NT2/D1 (cell line): Measurements from ENCODE around the gene MAD1L1.
A peak's percentile ranks its signal among the peaks of the same experiment; 100 is the strongest.

Source experiments
- DNase-seq: peaks from one replicate; pipeline ENCODE4 v3.0.0-alpha.2; 2011; ENCODE audit warnings: low read depth, low spot score
- H3K27me3 ChIP-seq: 2 replicates; pipeline ENCODE4 v1.6.0; 2011; ENCODE audit warnings: mild to moderate bottlenecking; ENCODE audit not compliant: insufficient read length, insufficient read depth
- H3K36me3 ChIP-seq: 2 replicates; pipeline ENCODE4 v1.6.1; 2011; ENCODE audit warnings: mild to moderate bottlenecking, low read length, mixed read lengths; ENCODE audit not compliant: insufficient read depth, insufficient read length
- H3K4me1 ChIP-seq: 2 replicates; pipeline ENCODE4 v1.5.1; 2011; ENCODE audit not compliant: insufficient read depth, insufficient read length
- H3K4me3 ChIP-seq: 2 replicates; pipeline ENCODE4 v1.5.1; 2011; ENCODE audit warnings: low read depth; ENCODE audit not compliant: insufficient read length
- H3K9ac ChIP-seq: 2 replicates; pipeline ENCODE4 v1.6.0; 2011; ENCODE audit warnings: low read depth; ENCODE audit not compliant: insufficient read length
- H3K9me3 ChIP-seq: 2 replicates; pipeline ENCODE4 v1.5.1; 2011; ENCODE audit warnings: mild to moderate bottlenecking, low read length; ENCODE audit not compliant: insufficient read depth
- SUZ12 ChIP-seq: IDR thresholded peaks from 2 replicates; pipeline ENCODE4 v1.6.1; 2011; ENCODE audit not compliant: insufficient read length, insufficient read depth; ENCODE audit errors: extremely low read depth
- YY1 ChIP-seq: IDR thresholded peaks from 2 replicates; pipeline ENCODE4 v1.6.1; 2011; ENCODE audit not compliant: insufficient read length, insufficient read depth
- ZNF274 ChIP-seq: IDR thresholded peaks from 2 replicates; pipeline ENCODE4 v1.6.1; 2011; ENCODE audit warnings: mild to moderate bottlenecking, low read depth, low read length

Gene MAD1L1

GRCh38 chr7:2017914-2018568 is 214.7 kb downstream of the MAD1L1 start:
- Histone ChIP-seq H3K4me1 (peaks cover 10% of the 10 kb centered on the region), H3K27me3 (no peaks in the 10 kb centered on the region), H3K9ac (peak overlapping the region; percentile 29), H3K9me3 (no peaks in the 10 kb centered on the region), H3K36me3 (peaks cover 17% of the 10 kb centered on the region), H3K4me3 (no peak overlapping the region)
- no peak for DNase-seq
- TF ChIP-seq YY1 = no peak
- no peak for TF ChIP-seq SUZ12
- TF ChIP-seq ZNF274 = no peak

DNA sequence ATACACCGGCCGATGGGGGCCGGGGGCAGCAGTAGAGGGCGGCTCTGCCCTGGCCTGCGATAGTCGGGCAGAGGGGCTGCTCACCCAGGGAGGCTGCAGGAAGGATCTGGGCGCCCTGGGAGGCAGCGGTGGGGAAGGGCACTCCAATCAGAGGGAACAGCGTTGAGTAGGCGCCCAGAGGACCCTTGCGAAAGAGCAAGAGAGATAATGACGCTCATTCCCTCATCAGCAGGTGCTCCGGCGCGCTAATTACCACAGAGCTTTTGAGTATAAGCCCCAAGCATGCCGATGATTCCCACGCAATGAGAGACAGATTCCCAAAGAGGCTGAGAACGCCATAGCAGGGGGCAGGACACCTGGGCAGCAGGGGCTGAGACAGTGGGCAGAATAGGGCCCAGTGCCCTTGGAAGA is 215.3 kb downstream of the MAD1L1 start:
- Histone ChIP-seq H3K9ac (peak overlapping the region; percentile 26), H3K9me3 (no peaks in the 10 kb centered on the region), H3K36me3 (peaks cover 22% of the 10 kb centered on the region), H3K27me3 (no peaks in the 10 kb centered on the region), H3K4me1 (peaks cover 10% of the 10 kb centered on the region), H3K4me3 (no peak overlapping the region)
- DNase-seq = no peak
- no peak for TF ChIP-seq ZNF274
- no peak for TF ChIP-seq YY1
- TF ChIP-seq SUZ12 = no peak

DNA sequence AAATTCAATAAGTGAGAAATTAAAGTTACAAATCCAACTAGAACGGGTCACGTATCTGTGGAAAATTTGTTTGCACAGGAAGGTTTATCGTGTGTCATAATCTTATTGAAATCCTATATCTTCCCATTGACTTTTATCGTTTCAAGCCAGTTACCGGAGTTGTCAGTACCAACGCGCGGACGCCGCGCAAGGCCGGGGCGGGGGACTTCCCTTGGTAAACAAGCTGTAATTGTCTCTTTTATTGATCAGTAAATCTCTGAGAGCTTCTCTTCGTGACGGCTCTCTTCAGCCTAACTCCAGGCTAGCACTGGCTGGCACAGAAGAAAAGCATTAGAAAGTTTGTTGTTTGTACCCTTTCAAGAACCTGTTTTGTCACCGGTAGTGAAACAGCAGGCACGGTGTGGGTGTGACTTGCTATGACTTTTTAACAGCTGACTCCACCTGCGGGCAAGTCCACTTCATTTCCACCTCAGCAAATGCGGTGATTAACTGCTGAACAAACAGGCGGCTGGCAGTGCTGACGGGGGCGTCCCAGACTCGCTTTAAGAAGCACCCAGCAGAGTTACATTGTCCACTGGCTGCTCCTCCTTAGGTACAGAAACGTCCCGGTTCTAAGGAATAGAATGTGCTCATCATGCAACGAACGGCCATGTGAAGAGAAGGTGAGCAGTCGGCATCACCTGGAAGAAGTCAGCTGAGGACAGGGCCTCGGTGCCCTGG is 215.8 kb downstream of the MAD1L1 start:
- TF ChIP-seq YY1 (no peak), ZNF274 (no peak), SUZ12 (no peak)
- no peak for DNase-seq
- Histone ChIP-seq H3K27me3 (no peaks in the 10 kb centered on the region), H3K36me3 (peaks cover 27% of the 10 kb centered on the region), H3K9me3 (no peaks in the 10 kb centered on the region), H3K4me1 (peaks cover 10% of the 10 kb centered on the region), H3K4me3 (no peak overlapping the region), H3K9ac (peak overlapping the region; percentile 26)

DNA sequence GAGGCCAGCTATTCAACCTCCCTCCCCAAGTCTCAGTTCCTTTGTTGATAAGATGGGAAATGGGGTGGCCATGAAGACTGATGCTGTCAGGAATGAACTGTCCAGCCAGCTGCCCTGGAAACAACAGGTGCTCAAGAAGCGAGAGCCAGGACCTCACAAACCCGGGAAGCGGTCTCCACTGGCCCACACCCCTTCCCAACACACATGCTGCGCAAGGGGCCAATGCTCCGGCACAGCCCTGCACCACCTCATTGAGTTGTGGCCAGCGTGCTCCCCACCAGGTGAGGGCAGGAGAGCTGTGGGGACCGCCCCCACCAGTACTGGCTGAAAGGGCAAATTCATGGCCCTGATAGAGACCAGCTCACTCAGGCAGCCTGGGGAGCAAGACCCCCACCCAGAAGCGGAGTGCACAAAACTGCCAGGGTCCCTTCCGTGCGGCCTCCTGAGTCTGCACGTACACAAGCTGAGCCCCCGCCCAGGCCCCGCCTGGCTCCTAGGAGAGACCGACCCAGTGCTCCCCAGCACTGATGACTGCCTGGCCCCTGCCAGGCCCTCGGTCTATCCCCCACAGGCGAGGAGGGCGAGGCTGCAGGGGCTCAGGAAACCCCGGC is 216.6 kb downstream of the MAD1L1 start:
- peaks cover 13% of the 10 kb centered on the region for H3K4me1 ChIP-seq
- H3K36me3 ChIP-seq = peaks cover 31% of the 10 kb centered on the region
- no peak for DNase-seq
- TF ChIP-seq SUZ12 = no peak
- TF ChIP-seq ZNF274 = no peak
- TF ChIP-seq YY1 = no peak
- no peaks in the 10 kb centered on the region for H3K27me3 ChIP-seq
- no peak overlapping the region for H3K4me3 ChIP-seq
- no peaks in the 10 kb centered on the region for H3K9me3 ChIP-seq
- H3K9ac ChIP-seq = no peak overlapping the region

DNA sequence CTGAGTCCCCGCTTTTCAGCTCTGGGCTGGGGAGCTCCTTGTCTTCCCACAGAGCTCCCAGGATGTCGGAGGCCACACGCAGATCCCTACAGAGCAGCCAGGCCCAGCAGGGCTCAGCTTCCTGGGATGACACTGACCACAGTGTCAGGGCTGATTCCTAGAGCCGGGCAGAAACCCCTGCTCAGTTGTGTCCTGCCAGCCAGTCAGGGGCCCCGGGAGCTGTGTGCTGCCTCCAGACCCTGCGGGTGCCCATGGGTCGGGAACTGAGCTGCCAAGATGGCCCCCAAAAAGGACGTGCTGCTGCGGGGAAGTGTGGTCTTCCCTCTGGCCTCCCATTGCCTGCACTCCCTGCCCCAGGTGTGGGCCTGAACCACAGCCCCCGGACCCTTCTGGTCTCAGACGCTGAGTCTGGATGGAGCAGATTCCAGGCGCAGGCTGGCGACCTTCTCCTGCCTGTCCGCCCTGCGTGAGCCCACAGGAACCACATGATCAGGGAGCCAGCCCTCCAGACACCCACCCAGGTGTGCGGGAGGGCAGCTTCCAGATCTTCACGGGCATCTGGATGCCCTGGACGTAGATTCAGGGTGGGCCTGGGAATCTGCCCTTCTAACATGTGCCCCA is 217.4 kb downstream of the MAD1L1 start:
- H3K36me3 ChIP-seq = peaks cover 31% of the 10 kb centered on the region
- peaks cover 14% of the 10 kb centered on the region for H3K4me1 ChIP-seq

DNA sequence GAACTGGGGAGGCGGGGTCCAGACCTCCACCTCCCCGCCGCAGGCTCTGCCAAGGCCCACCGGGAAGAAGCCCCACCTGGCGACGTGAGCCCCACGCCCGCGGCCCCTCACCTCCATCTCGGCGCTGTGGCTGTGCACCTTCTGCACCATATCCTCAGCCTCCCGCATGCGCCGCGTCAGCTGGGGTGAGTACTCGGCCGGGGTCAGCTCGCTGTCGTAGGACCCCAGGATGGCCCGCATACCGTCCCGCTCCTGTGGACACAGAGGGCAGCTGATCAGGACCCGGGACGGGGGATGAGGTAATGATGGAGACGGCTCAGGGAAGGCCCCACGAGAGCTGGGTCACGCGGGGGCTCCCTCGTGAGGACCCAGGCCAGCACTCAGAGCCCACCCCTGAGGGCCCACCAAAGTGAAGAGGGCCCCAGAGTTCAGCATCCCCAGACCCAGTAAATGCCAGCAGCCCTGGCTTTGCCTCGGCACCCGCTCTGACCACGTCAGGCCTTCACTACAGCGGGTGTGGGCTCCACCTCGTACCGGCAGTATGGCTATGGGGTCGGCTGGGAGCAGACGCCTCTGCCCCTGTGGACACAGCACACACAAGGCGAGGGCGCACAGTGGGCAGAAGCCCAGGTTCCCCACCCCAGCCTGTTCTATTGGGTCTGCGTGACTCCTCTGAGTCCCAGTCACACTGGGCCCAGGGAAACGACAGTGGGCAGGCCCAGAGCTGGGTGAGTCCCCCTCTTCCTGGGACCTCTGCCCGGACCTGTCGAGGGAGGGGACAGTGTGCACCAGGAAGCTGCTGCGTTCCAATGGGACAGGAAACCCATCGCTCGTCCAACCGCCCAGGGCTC is 218.1 kb downstream of the MAD1L1 start:
- Histone ChIP-seq H3K36me3 (peaks cover 31% of the 10 kb centered on the region), H3K4me3 (no peak overlapping the region), H3K9me3 (no peaks in the 10 kb centered on the region), H3K27me3 (no peaks in the 10 kb centered on the region), H3K4me1 (peaks cover 14% of the 10 kb centered on the region), H3K9ac (no peak overlapping the region)
- TF ChIP-seq ZNF274 (no peak), SUZ12 (no peak), YY1 (no peak)
- DNase-seq = no peak

More for the DNA sequence above, 217.4 kb downstream of the MAD1L1 start:
- Histone ChIP-seq H3K9ac (no peak overlapping the region), H3K27me3 (no peaks in the 10 kb centered on the region), H3K4me3 (no peak overlapping the region), H3K9me3 (no peaks in the 10 kb centered on the region)
- TF ChIP-seq ZNF274 = no peak
- TF ChIP-seq SUZ12 = no peak
- no peak for TF ChIP-seq YY1
- no peak for DNase-seq
